Thyroid gland (tissue), 4 donors: ENCODE results near the gene KCNJ6.

Source experiments
- CTCF ChIP-seq, 6 experiments: fragments of 200-600 bp in 3 of 6; fragments of 450-650 bp in 3 of 6; sonication (generic) in 3 of 6; IDR thresholded peaks; one replicate each; pipeline ENCODE4 v1.5.1; 2016 to 2019; ENCODE audit warnings: antibody characterized with exemption in 6 of 6, mild to moderate bottlenecking in 2 of 6, inconsistent platforms in 1 of 6, moderate library complexity in 1 of 6
- POLR2A ChIP-seq, 2 donors: fragments of 450-650 bp; IDR thresholded peaks; one replicate each; pipeline ENCODE4 v1.6.1; 2017; ENCODE audit warnings: antibody characterized with exemption in 2 of 2, mild to moderate bottlenecking in 2 of 2, moderate library complexity in 1 of 2

- TF ChIP-seq POLR2A (IDR thresholded peaks at IDR 0.05) (no peak), CTCF (IDR thresholded peaks at IDR 0.05) (no peak)
These were observed 38.2 kb downstream of the KCNJ6 start for GRCh38 chr21:37877888-37878684.
